Measurements from ENCODE around the gene PTGR2.
"Not testable (repeated sequence)": the region's sequence is repeated elsewhere in the genome, so short reads cannot be mapped to it uniquely, and the experiment has no call there.

The PTGR2 gene

GRCh38 chr14:73851567-73852382 lies at the start of gene PTGR2:
Gene PTGR2 (plus strand): TSS chr14:73851831. CDS start chr14:73858863, 7,032 bp downstream.
- peak; percentile 77 for DNase-seq (ENCODE audit: low read depth)

DNA sequence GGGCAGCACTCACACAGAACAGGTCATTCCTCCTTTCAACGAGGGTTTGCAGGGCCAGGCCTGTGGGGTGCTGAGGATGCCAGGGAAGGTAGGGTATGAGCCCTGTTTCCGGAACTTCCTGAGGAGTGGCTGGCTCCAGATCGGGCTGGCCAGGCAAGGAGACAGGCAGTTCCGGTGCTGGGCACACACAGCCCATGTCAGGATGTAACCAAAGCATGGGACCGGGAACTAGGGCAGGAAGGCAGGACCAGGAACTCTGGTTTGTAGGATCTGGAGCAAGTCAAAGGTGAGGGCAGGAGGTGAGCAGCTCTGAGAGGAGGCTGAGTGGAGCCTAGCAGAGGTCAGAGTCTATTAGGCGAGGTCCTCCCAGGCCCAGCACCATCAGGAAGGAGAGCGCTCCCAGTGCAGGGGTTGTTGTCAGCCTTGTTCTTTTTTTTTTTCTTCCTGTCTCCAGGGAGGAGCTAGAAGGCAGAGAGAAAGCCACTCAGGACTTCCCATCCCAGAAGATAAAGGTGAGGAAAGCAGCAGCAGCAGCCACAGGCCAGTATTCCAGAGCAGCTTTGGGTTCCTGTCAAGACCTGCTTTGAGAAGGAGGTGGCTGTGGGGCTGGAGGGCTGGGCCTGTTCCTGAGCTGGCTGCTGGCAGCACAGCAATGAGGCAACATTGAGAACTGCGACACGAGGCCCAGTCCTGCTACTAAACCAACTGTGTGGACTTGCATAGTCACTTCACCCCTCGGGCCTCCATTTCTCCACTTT lies 49.0 kb upstream of the PTGR2 start:
- DNase-seq (ENCODE audit: low read depth) = no peak

- no peak for DNase-seq (ENCODE audit: low read depth)
These were observed 47.0 kb upstream of the PTGR2 start for GRCh38 chr14:73804636-73805035.

- no peak for DNase-seq (ENCODE audit: low read depth)
These were observed 44.2 kb upstream of the PTGR2 start for GRCh38 chr14:73807457-73807856.

DNA sequence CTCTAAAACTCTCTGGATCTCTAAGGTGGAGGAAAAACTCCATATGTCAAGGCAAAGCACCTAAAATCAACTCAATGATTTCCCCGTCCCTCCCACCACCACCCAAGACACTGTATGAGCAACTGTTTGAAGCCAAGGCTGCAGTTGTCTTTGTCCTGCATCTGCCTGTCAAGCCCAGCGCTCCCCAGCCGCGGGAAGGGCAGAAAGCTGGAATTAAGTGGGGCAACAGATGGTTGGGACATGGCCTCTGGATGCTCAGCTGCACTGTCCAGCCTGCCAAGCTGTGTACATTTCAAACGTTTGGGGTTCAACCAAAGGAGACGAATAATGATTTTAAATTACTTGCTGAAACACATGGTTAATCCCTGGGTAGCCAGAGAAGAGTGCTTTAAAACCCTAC lies 42.2 kb upstream of the PTGR2 start:
- DNase-seq (ENCODE audit: low read depth) = no peak

GRCh38 chr14:73810478-73811163 lies 41.0 kb upstream of the PTGR2 start:
- DNase-seq (ENCODE audit: low read depth) = no peak

GRCh38 chr14:73811164-73811503 lies 40.5 kb upstream of the PTGR2 start:
- no peak for DNase-seq (ENCODE audit: low read depth)

DNA sequence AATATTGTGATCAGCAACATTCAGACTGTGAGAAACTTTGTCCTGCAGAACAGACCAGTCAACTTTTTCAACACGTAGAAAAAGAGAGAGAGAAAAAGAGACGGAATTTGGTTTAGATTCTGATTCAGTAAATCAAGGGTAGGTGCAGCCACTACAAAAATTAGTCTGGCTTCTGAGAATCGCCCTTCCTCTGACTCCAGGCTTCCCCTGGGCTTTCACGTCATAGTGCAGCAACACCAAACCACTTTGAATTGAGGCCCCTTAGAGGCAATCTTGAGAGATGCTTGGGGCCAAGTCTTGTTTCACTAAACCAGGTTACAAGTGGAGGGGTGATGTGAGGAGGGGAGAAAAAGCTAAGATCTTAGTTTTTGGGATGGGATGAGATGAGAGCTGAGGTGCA lies 37.5 kb upstream of the PTGR2 start:
- no peak for DNase-seq (ENCODE audit: low read depth)

DNA sequence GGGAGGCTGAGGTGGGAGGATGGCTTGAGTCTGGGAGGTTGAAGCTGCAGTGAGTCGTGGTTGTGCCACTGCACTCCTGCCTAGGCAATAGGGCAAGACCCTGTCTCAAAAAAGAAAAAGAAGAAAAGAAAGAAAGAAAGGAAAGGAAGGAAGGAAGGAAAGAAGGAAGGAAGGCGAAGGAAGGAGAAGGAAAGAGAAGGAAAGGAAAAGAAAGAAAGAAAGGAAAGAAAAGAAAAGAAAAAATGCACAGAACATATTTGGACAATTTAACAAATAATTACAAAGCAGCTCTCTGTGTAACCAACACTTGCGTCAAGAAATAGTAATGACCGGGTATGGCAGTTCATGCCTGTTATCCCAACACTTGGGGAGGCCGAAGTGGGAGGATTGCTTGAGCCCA lies 35.8 kb upstream of the PTGR2 start:
- no peak for DNase-seq (ENCODE audit: low read depth)

DNA sequence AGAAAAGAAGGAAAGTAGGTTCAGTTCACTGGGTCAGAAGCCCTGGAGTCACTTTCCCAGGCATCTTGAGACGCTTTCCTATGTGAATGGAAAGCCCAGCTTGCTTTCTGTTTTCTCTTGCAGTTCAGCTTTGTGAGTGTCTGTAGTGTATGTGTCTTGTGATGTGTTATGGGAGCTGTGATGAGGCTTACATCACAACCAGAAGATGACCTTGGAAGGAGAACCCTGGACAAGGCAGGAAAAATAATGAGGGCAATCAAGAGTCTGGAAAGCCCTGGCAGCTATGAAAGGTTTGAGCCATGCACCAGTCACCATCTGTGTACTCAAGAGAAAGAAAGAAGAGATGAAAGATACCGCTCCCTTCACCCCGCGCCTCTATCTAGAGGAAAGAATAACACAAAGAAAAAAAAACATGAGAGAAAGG lies 35.2 kb upstream of the PTGR2 start:
- DNase-seq (ENCODE audit: low read depth) = no peak

DNA sequence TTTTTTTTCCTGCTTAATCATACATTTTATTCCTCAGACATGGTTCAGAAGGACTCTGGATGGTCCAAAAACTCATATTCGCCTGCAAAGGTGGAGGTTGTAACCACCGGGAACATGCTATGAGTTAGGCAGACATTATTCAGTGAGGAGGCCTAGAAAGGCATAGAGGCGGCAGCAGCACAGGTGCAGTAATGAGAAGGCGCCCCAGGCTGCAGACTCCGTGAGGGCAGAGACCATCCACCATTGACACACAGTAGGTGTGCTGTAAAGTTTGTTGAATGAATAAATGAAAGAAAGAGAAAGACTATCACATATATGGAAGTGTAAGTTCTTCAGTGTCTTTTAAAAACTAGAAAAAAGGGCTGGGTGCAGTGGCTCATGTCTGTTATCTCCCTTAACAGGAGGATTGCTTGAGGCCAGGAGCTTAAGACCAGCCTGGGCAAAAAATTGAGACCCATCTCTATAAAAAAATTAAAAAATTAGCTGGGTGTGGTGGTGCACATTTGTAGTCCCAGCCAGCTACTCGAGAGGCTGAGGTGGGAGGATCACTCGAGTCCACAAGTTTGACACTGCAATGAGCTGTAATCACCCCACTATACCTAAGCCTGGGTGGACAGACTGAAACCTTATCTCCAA lies 34.5 kb upstream of the PTGR2 start:
- DNase-seq (ENCODE audit: low read depth) = no peak

DNA sequence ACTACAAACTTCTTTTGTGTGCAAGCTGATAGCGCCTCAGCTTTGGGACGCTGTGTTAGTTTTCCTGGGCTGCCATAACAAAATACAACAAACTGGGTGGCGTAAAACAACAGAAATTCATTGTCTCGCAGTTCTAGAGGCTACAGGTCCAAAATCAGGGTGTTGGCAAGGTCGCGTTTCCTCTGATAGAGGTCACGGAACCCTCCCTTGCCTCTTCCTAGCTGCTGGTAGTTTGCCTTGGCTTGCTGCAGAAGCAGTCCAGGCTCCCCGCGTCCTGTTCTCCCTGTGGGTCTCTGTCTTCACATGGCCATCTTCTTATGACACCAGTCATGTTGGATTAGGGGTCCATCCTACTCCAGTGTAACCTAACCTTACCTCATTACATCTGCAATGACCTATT lies 32.8 kb upstream of the PTGR2 start:
- DNase-seq (ENCODE audit: low read depth) = no peak

- no peak for DNase-seq (ENCODE audit: low read depth)
These were observed 31.0 kb upstream of the PTGR2 start for GRCh38 chr14:73820631-73821030.

DNA sequence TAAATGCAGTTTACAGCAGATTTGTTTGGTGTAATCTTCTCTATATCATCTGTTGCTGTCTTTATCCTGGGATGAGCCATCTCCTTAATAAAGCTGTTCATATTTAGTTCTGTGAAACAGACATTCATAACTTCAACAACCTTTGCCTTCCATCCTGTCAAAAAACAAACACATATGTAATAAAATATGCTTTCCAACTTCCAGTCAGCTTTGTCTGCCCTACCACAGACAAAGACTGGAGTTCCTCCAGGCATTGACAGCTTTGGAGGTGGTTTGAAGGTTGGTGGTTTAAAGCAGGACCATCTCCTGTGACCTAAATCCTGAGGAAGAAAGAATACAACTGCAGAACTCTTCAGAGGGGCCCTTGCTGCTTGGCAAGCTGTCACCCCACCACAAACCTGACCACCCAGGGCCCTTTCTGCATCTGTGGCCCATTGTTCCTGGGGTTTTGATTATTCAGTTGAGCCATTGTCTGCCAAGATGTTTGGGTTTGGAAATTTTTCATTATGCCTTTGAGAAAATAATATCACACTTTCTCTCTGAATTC lies 28.2 kb upstream of the PTGR2 start:
- DNase-seq (ENCODE audit: low read depth) = no peak

GRCh38 chr14:73824127-73824526 lies 27.5 kb upstream of the PTGR2 start:
- no peak for DNase-seq (ENCODE audit: low read depth)

GRCh38 chr14:73824536-73824935 lies 27.1 kb upstream of the PTGR2 start:
- no peak for DNase-seq (ENCODE audit: low read depth)

DNA sequence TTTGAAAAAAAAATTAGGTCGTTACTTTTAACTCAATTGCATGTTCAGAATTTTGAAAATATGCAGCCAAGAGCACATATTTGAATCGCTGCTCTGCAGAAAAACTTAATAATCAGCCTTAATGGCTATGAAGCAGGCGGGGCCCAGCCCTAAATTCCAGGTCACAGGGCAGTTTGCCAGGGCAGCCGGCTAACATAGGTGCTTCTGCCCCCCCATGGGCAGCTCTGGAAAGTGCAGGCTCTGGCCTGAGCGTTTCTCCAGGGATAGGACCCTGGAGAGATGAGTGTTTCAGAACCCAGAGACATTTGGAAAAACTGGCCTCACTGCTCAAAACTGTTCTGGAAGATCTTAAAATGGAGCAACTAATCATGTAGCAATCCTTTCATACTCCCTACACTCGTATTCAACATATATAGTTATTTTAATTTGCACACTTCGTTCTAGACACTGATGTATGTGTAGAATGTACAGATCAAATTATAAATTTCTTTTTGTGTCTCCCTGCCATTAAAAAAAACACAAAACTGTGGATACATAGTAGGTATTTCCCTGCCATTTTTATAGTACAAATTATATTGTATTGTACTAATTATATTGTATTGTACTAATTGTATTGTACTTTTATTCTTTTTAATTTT lies 26.0 kb upstream of the PTGR2 start:
- DNase-seq (ENCODE audit: low read depth) = no peak

DNA sequence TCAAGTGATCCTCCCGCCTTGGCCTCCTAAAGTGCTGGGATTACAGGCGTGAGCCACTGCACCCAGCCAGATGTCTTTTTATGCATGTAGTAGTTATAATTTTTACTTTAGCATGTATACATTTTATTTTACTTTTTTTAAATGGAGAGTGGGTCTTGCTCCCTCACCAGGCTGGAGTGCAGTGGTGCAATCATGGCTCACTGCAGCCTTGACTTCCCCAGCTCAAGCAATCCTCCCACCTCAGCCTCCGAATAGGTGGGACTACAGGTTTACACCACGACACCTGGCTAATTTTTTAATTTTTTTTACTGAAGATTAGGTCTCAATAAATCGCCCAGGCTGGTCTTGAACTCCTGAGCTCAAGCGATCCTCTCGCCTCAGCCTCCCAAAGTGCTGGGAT lies 24.4 kb upstream of the PTGR2 start:
- not testable (repeated sequence) for DNase-seq (ENCODE audit: low read depth)

DNA sequence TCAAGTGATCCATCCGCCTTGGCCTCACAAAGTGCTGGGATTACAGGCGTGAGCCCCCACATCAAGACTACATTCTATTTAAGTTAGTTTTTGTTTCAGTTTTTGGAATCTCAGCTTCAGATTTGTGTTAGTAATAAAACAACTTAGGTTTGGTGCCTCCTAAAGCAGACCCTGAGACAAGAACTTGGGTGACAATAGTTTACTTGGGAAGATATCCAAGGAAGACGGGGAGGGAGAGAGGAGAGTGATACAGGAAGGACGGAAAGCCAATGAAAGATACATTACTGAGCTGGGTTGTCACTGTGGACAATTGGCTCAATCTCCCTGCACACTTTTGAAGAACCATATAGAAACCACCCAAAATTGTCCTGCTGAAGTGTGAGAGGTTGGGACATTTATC lies 22.6 kb upstream of the PTGR2 start:
- DNase-seq (ENCODE audit: low read depth) = no peak

- DNase-seq (ENCODE audit: low read depth) = no peak
These were observed 21.9 kb upstream of the PTGR2 start for GRCh38 chr14:73829526-73830431.

DNA sequence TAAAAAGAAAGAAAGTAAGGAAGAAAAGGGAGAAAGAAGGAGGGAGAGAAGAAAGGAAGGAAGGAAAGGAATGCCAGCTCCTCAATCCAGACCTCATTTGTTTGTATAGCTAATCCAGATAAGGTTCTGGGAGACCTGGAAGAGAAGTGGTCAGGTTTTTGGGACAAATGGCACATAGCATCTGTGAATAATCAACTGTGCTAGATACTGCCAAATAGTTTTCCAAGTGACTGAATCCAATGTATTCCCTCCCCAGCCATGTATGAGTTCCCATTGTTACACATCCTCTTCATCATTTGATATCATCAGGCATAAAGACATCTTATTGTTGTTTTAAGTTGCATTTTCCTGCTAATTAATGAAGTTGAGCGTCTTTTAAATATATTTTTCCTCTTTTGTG lies 18.6 kb upstream of the PTGR2 start:
- no peak for DNase-seq (ENCODE audit: low read depth)
